Stimulated activated CD8-positive, alpha-beta memory T cell treated with anti-CD3 and anti-CD28 coated beads, Interleukin-7, amount 100 ng/mL, for 1 hour (primary cell): ENCODE results near the gene SLTM.
"Not testable (repeated sequence)": the region's sequence is repeated elsewhere in the genome, so short reads cannot be mapped to it uniquely, and the experiment has no call there.

Source experiments
- DNase-seq, 2 donors: peaks; one replicate each; pipeline ENCODE4 v3.0.0-alpha.2; 2020; ENCODE audit warnings: low read depth in 2 of 2

SLTM gene

DNA sequence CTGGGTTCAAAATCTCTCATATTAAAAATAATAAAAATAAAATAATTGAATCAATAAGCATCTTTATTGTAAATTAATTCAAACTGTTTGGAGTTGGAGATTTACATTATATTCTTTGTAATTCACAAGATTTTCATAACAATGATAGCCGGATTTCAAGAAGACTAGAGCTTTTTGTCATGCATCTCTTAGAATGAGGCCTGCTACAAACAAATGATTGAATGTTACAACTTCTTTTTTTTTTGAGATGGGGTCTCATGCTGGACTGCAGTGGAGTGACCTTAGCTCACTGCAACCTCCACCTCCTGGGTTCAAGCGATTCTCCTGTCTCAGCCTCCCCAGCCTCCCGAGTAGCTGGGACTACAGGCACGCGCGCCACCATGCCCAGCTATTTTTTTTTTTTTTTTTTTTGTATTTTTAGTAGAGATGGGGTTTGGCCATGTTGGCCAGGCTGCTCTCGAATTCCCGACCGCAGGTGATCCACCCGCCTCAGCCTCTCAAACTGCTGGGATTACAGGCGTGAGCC lies 3.5 kb downstream of the SLTM start:
- DNase-seq, result no peak

DNA sequence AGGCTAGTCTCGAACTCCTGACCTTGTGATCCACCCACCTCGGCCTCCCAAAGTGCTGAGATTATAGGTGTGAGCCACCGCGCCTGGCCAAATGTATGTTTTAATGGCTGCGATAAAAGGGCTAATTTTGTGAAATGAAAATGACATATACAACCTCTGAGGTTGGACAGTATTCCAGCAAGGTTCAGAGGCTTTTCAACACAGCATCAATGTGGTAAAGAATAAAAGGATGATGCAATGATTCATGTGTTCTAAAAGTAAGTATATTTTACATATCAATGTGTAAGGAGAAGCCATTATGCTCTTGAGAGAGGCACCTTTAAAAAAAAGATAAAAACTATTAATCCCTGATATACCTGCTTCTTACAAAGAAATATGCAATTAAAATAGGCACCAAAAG lies 6.7 kb downstream of the SLTM start:
- no peak for DNase-seq

DNA sequence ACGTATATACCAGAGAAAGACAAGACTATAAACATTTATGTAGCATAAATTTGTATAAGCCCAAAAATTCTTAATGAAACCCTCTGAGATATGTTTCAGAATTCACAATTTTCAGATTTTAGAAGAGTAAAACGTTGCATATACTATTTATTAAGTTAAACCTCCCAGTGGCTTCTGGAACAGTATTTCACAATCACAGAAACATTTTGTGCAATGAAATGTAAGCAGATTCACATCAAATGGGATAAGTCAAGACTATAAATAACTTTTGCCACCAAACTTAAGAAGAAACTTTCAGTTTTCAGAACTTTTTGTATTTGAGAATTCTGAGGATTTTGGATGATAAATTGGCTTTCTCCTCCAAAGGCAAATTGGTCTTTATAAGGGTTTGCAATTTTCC lies 9.2 kb downstream of the SLTM start:
- no peak for DNase-seq

DNA sequence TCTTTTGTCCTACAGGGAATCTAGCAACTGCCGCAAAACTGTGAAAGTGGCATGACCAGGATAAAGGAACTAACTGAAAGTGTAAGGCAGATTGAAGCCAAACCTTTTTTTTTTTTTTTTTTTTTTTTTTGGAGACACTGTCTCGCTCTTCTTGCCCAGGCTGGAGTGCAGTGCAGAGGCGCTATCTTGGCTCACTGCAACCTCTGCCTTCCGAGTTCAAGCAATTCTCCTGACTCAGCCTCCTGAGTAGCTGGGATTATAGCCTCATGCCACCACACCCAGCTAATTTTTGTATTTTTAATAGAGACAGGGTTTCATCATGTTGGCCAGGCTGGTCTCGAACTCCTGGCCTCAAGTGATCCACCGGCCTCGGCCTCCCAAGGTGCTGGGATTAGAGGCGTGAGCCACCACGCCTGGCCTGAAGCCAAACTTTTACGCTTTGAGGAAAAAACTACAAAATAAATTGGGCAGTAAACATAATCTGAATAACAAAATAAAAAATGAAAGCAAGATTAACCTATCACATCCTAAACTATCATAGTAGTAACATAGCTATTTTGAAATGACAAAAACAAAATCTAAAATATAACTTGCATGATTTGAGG lies 9.7 kb downstream of the SLTM start:
- no peak for DNase-seq

DNA sequence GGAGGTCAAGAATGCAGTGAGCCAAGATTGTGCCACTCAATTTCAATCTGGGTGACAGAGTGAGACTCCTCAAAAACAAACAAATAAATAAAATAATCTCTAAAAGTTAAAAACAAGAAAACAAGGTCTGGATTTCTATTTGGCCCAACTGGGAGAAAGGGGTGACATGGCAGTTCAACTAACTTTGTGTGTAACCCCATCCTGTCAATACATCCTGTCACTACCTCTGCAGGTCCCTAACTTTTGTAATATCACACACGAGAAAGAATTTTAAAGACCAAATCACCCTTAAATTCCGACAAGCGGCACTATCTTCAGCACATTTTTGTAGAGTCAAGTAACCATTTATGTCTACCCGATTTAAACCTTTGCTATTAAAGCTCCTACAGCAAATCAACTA lies 10.2 kb downstream of the SLTM start:
- no peak for DNase-seq

DNA sequence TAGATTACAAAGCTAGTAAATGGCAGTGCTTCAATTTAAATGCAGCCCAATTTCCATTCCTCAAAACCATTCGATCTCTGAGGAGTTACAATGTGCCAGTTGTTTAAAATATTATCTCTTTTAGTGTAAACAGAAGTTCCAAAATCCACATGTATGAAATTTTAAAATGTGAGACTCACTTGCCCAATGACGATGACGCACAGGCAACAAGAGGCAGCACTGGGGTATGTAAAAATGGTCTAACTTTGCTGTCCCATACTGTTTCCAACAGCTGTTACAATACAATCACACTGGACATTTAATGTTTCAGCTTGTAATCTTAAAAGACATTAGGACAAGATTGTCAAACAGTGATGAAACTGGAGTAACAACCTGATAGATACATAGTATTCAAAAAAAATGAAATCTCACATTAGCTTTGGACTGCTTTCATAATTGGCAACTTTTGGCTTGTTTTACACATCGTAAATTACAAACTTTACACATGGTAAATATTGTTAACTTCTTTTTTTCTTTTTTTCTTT lies 12.2 kb downstream of the SLTM start:
- no peak for DNase-seq

DNA sequence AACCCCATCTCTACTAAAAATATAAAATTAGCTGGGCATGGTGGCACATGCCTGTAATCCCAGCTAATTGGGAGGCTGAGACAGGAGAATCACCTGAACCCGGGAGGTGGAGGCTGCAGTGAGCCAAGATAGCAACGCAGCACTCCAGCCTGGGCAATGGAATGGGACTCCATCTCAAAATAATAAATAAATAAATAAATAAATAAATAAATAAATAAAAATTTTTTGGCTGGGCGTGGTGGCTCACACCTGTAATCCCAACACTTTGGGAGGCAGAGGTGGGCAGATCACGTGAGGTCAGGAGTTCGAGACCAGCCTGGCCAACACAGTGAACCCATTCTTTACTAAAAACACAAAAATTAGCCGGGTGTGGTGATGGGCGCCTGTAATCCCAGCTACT lies 13.0 kb downstream of the SLTM start:
- DNase-seq, result not testable (repeated sequence)

DNA sequence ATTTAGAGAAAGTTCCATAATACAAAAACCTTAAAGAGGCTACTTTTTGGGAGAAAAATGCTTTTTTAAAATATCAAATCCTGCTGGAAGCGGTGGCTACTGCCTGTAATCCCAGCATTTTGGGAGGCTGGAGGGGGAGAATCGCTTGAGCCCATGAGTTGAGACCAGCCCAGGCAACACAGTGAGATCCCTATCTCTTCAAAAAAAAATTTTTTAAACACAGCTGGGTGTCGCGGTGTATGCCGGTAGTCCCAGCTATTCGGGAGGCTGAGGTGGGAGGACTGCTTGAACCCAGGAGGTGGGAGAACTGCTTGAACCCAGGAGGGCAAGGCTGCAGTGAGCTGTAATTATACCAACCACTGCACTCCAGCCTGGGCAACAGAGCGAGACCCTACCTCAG lies 14.2 kb downstream of the SLTM start:
- no peak for DNase-seq

DNA sequence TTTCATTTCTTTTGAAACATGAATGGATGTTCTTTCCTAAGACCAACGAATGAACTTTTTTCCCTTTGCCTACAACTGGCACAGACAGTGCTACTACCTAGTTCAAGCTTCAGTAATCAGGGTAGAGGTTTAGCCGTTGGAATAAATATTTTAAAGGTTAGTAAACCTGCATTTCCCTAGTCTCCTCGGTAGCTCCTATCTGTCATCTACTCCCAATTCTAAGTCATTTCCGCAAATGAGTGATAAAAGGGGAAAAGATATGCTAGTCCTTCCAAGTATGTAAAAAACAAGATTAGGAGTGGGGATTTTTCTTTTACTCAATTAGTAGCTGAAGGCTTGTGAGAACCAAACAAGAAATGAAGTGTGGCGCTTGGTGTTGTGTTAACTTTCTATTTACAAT lies 15.2 kb downstream of the SLTM start:
- DNase-seq, result no peak

DNA sequence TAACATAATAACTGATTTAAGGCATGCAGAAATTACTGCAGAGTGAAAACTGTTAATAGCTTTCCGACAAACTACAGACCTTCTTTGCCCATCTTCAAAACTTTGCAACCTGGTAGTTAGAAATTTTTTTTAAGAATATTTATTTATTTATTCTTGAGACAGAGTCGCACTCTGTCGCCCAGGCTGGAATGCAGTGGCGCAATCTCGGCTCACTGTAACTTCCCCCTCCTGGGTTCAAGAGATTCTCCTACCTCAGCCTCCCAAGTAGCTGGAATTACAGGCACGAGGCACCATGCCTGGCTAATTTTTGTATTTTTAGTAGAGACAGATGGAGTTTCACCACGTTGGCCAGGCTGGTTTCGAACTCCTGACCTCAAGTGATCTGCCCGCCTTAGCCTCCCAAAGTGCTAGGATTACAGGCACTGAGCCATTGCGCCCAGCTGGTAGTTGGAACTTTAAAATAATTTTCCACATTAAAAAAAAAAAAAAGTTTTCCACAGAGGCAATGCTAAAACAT lies 15.8 kb downstream of the SLTM start:
- DNase-seq, result not testable (repeated sequence)

DNA sequence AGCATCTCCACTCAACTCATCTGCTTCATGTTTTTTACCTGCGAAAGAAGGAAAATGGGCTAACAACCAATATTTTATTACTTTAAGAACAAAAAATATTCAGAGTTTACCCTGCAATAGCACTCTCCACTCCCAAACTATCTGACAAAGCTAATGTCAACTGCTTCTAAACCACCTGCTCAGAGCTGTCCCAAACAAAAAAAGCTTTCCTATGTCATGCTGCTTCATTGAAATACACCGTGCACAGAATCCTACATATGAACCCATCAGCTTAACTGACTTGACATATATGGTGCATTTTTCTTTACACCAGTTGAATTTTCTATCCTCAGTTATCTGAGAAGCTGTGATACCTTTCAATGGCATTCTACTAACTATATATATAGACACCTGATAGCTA lies 16.5 kb downstream of the SLTM start:
- DNase-seq, result no peak

DNA sequence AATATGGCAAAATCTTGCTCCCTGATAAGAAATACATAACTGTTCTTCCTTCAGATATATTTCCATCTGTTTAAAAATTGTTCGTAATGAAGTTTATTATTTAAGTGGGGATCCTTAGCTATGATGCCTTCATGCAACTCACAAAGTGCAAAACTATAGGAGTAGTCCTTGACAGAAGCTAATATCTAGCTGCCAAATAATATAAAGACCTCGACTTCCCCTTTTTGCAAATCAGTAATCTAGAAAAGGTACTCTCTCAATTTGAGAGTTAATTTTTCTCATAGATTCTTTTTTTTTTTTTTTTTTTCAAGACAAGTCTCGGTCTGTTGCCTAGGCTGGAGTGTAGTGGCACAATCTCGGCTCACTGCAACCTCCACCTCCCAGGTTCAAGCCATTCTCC lies 23.0 kb downstream of the SLTM start:
- DNase-seq, result no peak

DNA sequence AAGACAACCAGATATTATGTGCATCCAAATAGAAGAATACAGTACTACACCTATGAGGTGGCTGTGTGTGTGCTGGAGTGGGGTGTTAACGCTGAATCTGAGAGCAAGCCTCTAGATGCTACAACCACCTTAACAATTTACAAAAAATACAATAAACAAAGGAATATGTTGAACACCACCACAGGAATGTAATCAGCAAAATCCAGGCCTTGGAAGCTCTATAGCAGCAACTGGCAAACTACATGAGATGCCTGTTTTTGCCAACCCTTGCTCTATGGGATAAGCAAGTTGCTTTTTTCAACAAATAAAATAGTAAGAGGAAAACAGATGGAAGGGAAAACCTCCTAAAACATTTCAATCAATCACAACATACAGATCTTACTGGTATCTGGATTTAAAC lies 23.9 kb downstream of the SLTM start:
- DNase-seq, result no peak

DNA sequence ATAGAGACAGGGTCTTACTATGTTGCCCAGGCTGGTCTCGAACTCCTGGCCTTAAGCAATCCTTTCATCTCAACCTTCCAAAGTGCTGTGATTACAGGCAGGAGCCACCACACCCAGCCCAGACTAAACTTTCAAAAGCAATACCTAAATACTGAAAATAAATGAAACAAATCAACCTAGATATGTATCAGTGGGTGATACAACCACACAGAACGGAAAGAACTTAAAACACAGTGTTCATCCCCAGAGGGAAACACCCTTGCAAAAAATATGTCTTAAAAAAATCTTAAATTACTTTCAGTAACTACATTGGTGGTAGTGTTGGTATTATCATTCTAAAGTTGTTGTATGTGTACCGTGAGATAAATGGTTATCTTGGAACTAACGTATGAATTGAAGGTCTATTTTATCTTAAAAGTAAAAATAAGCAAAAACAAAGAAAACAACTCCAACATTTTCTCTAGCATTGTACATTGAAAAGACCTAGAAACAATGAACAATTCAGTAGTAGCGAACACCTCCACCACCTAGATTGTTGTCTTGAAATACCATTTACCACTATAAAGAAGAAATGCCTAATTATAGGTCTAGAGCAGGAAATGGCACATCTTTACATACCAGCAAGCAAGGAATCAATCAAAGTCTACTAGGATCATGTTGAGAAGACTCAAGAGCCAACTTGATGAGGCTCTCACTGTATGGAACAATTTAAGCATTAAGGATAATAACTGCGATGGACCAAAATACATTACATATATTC lies 24.7 kb downstream of the SLTM start:
- no peak for DNase-seq

DNA sequence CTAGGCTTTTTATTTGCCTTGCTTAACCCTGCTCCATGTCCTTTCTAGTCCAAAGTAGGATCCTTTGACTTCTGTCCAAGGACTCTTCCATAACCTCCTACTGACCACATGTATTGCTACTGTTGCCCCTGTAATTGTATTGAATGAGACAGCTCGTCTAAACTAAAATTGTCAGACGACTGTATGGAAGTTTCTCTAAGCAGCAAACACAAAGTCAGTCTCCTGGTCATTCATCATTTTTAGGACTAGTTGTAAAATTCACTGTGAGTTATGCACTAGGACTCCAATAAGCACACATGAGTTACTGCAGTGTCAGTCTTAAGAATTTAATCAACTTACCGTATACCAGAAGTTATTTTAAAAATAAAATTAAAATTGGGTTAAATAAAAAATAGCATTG lies 32.8 kb downstream of the SLTM start:
- no peak for DNase-seq

DNA sequence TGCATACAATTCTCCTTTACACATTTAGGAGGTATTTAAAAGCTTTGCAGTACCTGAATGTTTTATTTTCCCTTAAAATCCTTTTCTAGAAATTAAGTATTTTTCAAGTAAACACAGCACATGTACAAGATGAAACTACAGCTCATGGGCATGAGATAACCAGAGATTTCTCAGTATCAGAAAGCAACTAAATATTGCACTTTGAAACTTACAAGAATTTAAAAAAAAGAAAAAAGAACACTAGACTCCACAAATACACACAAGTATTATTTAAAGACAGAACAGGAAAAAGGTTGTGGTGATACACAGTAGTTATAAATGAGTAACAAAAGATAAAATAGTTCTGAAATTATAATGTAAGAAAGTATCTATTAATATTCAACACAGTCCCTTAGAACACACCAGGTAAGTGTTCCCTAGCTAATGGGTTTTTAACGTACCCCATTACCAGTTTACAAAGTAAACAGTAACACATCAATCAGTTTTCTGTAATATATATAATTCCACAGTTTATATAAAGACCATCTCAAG lies 35.3 kb downstream of the SLTM start:
- no peak for DNase-seq

DNA sequence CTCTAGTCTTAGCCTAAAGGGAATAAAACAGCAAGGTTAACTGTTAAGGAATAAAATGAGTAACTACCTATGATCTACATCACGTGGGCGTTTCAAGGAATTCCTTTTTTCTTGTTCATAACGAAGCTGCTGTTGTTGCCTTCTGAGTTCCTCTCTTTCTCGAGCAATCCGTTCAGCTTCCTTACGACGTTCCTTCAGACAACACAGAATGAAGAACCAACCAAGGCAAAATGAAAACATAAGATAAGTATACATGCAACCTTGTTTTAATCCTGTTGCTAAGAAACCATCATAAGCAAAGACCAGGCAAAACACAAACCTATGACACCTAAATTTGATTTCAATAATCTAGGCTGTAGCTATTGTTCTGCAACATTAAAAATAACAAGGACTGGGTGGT lies 44.1 kb downstream of the SLTM start:
- DNase-seq, result no peak

DNA sequence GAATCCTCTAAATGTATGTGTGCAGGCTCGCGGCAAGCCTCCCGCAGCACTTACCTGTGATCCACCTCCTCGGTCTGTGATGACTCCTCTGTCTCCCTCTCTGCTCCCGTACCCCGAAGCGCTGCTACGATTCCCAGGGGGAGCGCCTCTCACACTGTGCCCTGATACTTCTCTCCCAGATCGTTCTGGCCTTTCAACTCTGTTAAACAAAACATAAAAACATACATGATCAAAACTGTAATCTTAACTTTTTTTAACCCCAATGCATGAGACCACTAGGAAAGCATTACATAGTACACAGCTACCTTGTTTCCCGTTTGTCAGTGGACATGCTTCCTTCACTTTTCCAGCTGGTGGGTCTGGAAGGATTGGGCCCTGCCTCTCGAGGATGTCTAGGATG lies 46.6 kb downstream of the SLTM start:
- no peak for DNase-seq

DNA sequence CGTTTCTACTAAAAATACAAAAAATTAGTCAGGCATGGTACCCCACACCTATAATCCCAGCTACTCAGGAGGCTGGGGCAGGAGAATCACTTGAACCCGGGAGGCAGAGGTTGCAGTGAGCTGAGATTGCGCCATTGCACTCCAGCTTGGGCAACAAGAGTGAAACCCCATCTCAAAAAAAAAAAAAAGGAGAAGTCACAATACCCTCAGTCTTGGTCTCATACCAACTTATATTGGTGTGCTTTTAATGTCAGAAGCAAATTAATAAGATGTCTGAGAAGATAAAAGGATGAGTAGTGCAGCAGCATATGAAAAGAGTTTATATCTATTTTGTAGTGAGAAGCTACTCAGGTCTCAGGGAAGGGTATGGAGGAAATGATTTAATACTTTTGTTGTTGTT lies 49.6 kb downstream of the SLTM start:
- DNase-seq, result not testable (repeated sequence)

DNA sequence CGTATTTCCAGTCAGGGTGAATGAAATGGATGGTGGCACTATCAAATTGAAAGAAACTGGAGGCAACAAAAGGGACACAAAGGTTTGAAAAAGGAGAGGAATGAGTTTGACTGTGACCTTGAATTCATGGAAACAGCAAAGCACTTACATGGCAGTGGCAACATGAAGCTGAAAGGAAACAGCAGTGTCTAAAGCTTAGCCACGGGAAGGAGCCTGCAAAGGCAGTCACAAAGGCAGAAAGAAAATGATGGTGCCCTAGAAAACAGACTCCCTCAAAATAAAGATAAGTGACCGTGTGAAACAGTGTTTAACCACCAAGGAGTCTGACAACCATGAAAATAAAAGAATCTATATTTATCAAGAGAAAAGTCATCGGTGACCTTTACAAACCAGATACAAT lies 51.2 kb downstream of the SLTM start:
- no peak for DNase-seq

DNA sequence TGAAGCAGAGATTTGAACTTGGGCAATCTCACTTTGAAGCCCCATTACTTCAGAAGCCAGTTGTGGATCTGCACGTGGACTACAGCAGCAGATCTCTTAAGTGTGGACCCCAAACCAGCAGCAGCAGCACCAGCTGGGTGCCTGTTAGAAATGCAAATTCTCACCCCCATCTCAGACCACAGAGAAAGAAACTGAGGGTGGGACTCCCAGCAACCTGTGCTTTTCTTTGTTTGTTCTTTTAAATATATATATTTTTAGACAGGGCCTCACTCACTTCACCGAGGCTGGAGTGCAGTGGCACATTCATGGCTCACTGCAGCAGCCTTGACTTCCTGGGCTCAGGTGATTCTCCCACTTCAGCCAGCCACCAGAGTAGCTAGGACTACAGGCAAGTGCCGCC lies 53.2 kb downstream of the SLTM start:
- no peak for DNase-seq

DNA sequence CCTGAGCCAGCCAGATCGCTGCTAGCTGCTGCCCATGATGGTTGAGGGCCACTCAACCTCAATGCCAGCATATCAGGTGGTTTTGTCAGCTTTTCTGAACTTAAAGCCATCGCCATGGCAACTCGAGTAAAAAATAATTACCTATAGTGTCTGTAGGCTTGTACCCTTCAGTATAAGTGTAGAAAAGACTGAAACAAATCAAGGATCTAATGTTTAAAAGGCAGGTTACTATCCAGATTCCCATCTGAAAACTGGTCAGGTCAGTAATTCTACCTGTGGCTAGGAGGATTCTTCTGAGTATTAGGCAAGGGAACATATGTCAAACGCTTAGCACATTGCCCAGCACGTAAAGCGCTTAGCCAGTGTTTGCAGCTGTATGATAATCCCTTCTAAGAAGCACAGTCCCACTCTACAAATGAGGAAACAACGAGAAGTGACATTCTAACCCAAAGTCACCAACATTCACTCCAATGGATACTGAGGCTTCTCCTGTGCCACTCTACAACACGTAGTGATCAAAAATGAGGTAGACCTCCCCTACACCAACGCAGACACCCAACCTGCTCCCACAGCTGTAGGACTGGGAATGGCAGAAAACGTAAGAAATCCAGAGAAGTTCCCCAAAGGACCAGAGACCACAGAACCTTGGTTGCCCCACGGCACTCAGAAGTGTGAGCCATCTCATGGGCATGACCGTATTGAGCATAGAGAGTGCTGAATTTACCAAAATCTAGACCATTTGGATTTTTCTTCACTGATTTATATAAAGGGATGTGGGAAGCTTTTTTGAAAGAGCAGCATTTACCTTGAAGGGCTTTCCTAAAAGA lies 55.3 kb downstream of the SLTM start:
- DNase-seq, result no peak
